Cerebellar cortex (tissue), 1 donor: Measurements from ENCODE around the gene FAM98B.
"Not testable (repeated sequence)": the region's sequence is repeated elsewhere in the genome, so short reads cannot be mapped to it uniquely, and the experiment has no call there.

ENCODE experiments used
- DNase-seq: peaks from one replicate; pipeline ENCODE4 v3.0.0-alpha.2; 2015; ENCODE audit warnings: low spot score

FAM98B gene

DNA sequence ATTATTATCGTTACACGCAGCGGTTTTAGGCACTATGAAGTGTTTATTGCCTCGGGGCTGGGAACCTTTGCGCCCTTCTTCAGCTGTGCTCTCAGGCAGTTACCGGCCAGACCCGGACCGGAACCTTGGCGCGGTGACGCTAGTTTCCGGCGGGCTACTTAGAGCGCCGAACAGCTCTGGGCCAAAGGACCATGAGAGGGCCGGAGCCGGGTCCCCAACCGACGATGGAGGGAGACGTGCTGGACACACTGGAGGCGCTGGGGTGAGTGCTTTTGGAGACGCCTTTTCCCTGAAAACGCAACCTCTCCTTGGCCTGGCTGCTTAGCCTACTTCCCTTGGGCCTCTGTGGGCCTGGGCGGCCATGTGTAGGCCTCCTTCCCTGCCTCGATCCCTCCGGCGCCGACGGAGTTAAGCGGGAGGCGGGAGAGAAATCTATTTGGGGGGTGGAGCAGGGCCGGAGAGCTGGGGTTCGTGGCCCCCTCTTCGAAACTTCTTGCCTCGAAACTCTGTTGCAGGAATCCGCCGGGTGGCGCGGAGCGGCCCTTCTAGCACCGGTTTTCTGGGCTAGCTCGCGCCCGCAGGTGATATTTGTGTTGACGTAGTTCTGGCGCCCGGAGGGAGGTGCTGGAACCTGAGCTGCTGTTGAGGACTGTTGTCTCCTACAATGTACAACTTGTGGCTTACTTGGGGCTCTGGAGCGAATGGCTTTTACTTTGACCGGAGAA is at the start of gene FAM98B:
TSS of gene FAM98B (plus strand) at position 157 of the 725 bp plus-strand sequence. CDS start at position 192, 35 bp downstream.
- DNase-seq: peak; percentile 89

GRCh38 chr15:38406436-38406835 is 47.5 kb upstream of the FAM98B start:
- no peak for DNase-seq

- DNase-seq: no peak
Observed at GRCh38 chr15:38408576-38408975, 45.4 kb upstream of the FAM98B start.

DNA sequence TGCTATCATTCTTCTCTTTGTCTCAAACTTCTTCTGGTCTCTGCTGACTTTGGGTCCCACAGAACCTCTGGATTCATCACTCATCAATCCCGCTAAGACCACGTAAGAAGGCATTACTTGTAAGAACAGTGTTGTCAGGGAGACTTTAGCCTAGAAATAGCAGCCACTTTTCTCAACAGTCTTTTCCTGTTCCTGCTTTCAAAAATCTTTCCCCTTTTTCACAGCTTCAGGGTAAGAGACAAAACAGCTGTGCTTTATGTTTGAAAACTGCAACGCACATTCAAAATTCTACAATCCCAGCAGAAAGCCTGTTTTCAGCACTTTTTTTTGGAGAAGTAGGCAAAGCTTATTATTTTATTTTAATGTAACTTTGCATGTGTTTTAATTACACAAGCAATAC is 42.0 kb upstream of the FAM98B start:
- no peak for DNase-seq

- DNase-seq: no peak
Observed at GRCh38 chr15:38412466-38412865, 41.5 kb upstream of the FAM98B start.

- peak; percentile 43 for DNase-seq
Observed at GRCh38 chr15:38414357-38414756, 39.6 kb upstream of the FAM98B start.

GRCh38 chr15:38421069-38421690 is 32.7 kb upstream of the FAM98B start:
- no peak for DNase-seq

DNA sequence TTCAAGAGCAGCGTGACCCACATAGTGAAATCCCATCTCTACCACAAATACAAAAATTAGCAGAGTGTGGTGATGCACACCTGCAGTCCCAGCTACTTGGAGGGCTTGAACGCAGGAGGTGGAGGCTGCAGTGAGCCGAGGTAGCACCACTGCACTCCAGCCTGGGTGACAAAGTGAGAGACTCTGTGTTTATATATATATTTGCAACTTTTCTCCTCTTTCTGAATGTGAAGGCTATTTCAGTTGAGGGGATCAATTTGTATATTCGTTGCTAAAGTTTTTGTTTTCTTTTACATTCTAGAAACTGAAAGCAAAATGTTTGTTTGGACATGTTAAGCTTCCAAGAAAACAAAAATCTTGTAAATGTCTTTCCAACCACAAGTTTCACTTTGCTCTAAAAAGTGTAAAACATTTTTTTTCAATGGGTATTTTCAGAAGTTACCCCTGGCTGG is 29.8 kb upstream of the FAM98B start:
- no peak for DNase-seq

GRCh38 chr15:38425269-38425668 is 28.7 kb upstream of the FAM98B start:
- no peak for DNase-seq

DNA sequence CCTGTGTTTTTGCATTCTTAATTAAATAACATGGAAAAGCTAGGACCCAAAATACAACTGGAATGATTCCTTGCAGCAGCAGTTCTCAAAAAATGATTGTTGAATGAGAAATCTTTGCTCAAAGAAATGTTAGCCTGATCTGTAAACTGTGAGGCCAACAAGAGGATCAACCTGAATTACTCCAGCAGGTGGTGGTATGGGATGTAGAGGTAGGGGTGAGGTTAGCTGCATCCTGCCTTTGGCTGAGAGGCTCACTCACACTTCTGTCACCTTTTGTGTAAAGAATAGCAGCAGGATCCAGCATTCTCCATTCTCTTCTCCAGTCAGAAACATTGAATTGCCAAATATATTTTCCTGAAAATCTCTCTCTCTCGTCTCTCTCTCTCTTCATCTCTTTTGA is 26.5 kb upstream of the FAM98B start:
- DNase-seq: no peak

DNA sequence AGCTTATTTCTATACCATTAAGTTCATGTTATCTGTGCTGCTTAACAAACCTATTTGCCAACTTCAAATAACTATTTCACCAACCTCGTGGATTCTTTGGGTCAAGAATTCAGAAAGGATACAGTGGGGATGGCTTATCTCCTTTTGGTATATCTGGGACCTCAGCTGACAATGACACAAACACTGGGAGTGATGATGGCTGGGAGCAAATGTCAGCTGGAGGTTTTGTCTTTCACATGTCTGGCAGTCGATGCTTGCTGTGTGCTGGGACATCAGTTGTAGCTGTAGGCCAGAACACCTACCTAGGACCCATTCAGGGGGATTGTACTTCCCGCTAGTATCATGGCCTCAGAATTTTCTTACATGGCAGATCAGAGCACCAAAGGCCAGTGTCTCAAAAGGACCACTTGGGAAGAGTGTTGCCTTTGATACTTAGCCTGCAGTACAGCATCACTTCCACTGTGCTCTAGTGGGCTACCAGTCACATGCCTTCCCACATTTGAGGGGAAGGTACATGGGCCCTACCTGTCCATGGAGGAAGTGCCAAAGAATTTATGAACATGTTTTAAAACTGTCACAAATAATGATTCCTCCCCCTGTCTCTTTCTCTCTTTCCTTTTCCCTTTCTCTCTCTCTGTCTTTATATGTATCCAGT is 23.7 kb upstream of the FAM98B start:
- DNase-seq: no peak

DNA sequence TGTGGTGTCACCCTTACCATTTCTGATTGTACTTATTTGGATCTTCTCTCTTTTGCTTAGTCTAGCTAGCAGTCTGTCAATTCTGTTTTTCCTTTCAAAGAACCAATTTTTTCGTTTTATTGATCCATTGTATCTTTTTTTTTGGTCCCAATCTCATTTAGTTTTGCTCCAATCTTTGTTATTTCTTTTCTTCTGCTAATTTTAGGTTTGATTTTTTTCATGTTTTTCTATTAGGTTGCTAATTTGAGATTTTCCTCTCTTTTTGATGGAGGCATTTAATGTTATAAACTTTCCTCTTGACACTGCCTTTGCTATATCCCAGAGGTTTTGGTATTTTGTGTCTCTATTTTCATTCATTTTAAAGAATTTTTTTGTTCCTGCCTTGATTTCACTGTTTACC is 16.9 kb upstream of the FAM98B start:
- DNase-seq: no peak

DNA sequence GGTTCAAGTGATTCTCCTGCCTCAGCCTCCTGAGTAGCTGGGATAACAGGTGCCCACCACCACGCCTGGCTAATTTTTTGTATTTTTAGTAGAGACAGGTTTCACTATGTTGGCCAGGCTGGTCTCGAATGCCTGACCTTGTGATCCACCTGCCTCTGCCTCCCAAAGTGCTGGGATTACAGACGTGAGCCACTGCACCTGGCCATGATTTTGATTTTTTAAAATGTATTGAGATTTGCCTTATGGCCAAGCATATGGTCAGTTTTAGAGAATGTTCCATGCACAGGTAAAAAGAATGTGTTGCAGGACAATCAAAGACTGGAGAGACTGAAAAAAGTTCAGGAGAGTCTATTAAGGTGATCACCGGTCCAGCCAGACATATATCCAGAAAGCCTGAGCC is 16.3 kb upstream of the FAM98B start:
- not testable (repeated sequence) for DNase-seq

- no peak for DNase-seq
Observed at GRCh38 chr15:38438031-38438986, 15.6 kb upstream of the FAM98B start.

DNA sequence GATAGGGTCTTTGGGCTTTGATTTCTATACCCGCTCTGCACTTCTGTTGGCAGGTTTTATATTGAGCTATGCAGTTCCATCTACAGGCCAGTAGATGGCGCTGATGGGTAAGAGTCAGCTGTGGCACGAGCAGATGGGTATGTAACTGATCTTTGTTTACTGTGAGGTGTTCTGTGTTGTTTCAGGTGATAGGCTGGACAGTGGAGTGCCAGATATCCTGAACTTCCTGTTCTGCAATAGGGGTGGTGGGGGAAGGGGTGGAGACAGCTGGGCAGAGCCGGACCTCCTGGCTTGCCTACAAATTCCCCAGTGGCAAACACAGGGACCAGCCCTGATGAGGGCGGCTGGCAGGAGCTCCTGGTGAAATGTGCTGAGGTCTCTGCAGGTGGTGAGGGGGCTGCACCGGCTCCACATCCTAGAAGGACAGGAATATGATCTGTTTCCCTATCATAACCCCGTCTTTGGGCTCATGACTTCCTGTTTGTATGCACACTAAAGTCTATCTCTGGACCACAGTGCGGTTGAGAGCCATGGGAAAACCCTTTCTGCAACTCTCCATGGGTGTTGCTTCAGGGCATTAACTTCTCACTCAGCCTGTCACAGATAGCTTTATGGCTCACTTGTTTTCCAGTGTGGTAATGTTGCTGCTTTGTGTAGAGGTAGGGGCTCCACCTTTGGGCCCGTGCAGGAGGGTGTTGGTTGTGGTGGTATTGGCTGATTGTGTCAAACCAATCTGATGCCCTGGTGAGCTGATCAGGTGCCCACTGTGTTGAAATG is 13.4 kb upstream of the FAM98B start:
- peak; percentile 68 for DNase-seq

- no peak for DNase-seq
Observed at GRCh38 chr15:38441130-38441519, 12.8 kb upstream of the FAM98B start.

DNA sequence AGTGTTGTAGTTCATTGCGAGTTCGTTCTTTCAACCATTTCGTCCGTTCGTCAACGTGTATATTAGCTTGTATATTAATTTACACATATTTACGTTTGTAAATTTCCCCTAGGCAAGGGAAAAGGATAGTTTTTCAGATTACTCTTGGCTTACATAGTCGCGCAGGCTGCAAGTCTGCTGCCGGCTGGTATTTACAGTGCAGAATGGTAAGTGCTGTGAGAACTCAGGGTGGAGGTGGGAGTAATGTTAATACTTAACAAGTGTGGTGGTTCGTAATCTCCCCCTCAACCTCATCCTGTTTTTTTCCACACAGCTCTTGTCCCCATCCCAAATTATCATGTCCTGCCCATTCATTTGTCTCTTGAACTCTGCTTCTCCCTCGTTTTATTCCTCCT is 766 bp downstream of the FAM98B start:
- no peak for DNase-seq

DNA sequence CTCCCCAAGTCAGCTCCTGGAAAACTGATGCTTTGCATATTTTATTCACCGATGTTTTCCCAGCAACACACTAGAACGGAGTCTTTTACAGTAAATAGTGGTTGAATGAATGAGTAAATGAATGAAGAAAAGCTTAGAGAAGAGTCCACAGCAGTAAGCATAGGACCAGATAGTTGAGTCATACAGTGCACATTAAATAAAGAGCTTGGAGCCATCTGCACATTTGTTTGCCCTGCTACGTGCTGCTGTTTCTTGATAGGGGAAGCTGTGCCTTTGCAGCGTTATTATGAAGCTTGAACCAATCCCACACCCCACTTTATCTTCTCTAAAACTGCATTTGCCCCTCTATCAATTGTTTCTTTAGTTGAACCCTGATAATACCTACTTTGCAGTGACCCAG is 1.2 kb downstream of the FAM98B start:
- DNase-seq: no peak

- no peak for DNase-seq
Observed at GRCh38 chr15:38458646-38459045, 4.7 kb downstream of the FAM98B start.

GRCh38 chr15:38459480-38459879 is 5.6 kb downstream of the FAM98B start:
- DNase-seq: no peak

DNA sequence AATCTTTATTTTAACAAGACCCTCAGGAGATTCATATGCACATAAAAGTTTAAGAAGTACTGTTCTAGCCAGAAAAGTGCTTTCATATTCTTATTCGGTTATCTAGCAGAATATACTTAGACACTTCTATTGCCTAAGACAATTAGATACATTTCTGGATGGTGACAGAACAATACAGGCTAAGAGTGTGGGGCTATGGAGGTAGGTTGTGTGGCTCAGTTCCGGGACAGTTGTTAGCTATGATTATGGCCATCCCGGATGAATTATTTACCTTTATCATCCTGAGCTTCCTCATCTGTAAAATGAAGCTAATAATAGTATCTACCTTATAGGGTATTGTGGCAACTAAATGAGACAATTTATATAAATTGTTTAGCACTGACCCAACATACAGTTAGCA is 6.6 kb downstream of the FAM98B start:
- DNase-seq: no peak
